Glomerular endothelial cell (primary cell): ENCODE measurements around the gene TM4SF18. TPM values are rescaled to one million over a fixed set of nuclear protein-coding genes. Genes with fewer than 3 reads are reported as not detected.

Source experiments
- DNase-seq: peaks from one replicate; pipeline ENCODE4 v3.0.0-alpha.2; 2011; ENCODE audit warnings: low read depth, low spot score; ENCODE audit errors: extremely low read depth
- total RNA-seq: library from RNA; depleted of rRNA; stranded (reverse); fragments of >200 nt; gene quantifications from 2 replicates; pipeline ENCODE4 v1.2.3, GENCODE V29; 2015

TM4SF18 gene
- total RNA-seq, 1 donor from 2014 or later, result 148 TPM

GRCh38 chr3:149291178-149291577, 42.3 kb downstream of the TM4SF18 start:
- DNase-seq, result no peak

GRCh38 chr3:149288655-149289054, 44.8 kb downstream of the TM4SF18 start:
- DNase-seq, result no peak

- no peak for DNase-seq
These were observed 49.4 kb downstream of the TM4SF18 start for GRCh38 chr3:149284034-149284433.

- no peak for DNase-seq
These were observed 50.0 kb downstream of the TM4SF18 start for GRCh38 chr3:149283401-149283800.

GRCh38 chr3:149282836-149283235, 50.6 kb downstream of the TM4SF18 start:
- DNase-seq, result no peak

GRCh38 chr3:149282322-149282721, 51.1 kb downstream of the TM4SF18 start:
- no peak for DNase-seq

GRCh38 chr3:149280671-149281349, 52.6 kb downstream of the TM4SF18 start:
- no peak for DNase-seq

GRCh38 chr3:149278911-149279310, 54.5 kb downstream of the TM4SF18 start:
- no peak for DNase-seq

GRCh38 chr3:149277331-149277813, 56.1 kb downstream of the TM4SF18 start:
- peak; percentile 78 for DNase-seq

GRCh38 chr3:149276619-149277018, 56.8 kb downstream of the TM4SF18 start:
- DNase-seq, result no peak

- no peak for DNase-seq
These were observed 59.2 kb downstream of the TM4SF18 start for GRCh38 chr3:149274220-149274619.

- peak; percentile 89 for DNase-seq
These were observed 60.2 kb downstream of the TM4SF18 start for GRCh38 chr3:149273096-149273751.

GRCh38 chr3:149271669-149272068, 61.8 kb downstream of the TM4SF18 start:
- DNase-seq, result no peak

- DNase-seq, result no peak
These were observed 63.3 kb downstream of the TM4SF18 start for GRCh38 chr3:149270180-149270579.

GRCh38 chr3:149269687-149270086, 63.7 kb downstream of the TM4SF18 start:
- no peak for DNase-seq

Other genes starting within 250 kb of the TM4SF18 start
- 10.5 and 17.9 TPM in 2 replicates for gene HLTF, start 247.1 kb downstream of the TM4SF18 start, total RNA-seq
- gene HPS3, start 204.0 kb downstream of the TM4SF18 start, total RNA-seq, result 14.3 and 22.4 TPM in 2 replicates
- gene CP, start 111.8 kb downstream of the TM4SF18 start, total RNA-seq, result 0.53 TPM in 1 of 2 replicates, not detected in the other
- gene TM4SF1, start 44.0 kb upstream of the TM4SF18 start, total RNA-seq, result 810 and 812 TPM in 2 replicates
- gene TM4SF4, start 141.1 kb upstream of the TM4SF18 start, total RNA-seq, result not detected in 2 replicates